ENCODE results near the gene CLSTN2.
"Not testable (repeated sequence)": the region's sequence is repeated elsewhere in the genome, so short reads cannot be mapped to it uniquely, and the experiment has no call there.

Gene CLSTN2

DNA sequence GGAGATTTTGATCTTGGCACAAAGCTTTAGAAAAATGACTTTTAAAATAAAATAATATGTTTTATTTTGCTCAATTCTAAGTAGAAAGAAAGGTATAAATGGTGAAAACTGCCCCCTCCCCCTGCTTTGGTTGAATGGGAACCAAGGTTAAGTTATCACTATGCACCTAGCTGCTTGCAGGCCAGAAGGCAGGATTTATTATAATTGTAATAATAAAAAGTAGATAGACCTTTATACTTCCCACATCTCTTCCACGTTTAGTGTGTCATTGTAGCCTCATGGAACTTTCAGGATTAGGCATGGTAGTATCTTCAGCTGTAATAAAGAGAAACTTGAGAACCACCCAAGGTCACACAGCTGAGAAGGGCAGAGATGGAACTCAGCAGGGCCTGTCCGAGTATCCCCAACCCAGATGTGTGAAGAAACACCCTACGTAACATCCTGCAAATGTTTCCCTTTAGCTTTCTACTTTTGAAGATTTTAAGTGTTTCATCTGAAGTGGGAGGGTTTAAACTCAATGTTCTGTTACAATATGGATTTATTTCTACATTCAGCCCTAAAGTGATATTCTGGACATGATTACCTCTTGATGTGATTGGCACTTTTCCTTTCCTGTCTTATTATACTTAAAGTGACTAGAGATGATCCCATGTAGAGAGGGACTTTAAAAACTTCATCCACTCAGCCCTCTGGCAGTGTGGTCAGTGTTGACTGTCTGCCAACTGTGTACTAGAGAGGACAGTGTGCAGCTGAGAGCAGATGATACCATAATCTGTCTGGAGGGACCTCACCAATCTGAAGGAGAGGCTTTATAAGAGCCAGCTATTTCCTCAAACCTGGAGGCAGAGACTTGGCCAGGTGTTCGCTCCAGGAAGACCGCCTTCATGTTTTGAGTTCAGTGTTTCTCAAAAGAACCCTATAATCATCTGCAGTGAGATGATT is 460.4 kb downstream of the CLSTN2 start:
- no peak for DNase-seq

DNA sequence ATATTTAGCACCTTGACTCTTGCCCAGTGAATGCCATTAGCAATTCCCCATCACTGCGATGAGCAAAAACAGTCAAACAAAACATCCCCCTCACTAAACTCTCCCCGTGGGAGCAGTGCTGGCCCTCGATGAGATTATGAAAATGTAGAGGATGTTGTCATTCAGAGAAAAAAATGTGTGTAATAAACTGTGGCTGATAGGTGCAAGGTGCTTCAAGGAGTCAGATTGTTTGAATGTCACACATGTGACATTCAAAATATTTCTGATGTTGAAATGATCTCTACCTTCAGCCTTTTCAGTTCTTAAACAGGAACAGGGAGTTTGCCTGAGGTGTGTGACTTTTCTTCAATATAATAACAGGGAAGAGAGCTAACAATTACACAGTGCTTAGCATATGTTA is 461.1 kb downstream of the CLSTN2 start:
- DNase-seq, result no peak

DNA sequence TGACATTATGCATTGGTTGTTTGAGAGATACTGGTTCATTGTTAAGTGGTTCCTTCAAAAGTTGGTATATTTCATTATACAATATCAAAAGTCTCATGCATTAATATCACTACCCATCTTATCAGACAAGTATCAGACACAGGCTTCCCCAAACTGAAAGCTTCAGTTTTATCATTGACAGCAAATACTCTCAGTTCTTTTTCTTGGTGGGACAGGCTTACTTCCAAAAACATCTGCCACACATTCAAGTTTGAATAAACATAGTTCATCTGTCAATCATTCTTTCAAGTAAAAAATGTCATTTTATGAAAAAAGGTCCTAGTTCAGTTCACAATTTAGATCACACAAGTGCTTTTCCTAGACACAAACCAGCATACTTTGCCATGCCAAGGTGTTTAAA is 462.9 kb downstream of the CLSTN2 start:
- DNase-seq, result no peak

DNA sequence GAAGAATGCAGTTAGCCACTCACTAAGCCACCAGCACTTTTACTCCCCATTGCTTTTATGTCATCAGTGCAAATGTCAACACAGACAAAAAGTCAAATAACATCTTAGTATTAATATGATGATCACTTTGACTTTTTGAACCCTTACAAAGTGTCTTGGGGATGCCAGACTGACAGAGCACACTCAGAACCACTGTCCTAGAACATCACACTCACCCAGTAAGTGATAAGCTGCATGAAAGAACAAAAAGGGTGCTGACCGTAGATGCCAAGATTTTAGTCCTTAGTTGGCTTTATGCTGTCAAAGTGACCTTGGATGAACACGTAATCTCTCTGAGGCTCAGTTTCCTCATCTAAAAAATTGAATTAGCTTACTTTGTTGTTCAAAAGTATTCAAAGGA is 463.4 kb downstream of the CLSTN2 start:
- DNase-seq, result no peak

DNA sequence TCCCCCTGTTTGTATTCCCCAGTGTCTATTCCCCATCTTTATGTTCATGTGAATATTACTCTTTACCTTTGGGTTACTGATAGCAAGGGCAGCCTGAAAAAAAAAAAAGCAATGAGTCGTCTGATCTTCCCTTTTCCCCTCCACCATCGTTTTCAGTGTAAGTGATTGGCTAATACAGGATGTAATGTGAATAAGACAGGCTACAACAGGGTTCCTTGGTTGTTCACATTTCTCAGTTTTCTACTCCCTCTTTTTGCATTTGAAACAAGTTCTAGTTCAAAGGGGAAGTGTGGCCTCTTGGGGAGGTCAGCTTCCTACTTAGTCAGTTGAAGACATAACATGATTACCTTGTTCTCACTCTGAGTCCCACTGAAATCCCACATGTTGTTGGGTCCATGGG is 464.9 kb downstream of the CLSTN2 start:
- DNase-seq, result no peak

DNA sequence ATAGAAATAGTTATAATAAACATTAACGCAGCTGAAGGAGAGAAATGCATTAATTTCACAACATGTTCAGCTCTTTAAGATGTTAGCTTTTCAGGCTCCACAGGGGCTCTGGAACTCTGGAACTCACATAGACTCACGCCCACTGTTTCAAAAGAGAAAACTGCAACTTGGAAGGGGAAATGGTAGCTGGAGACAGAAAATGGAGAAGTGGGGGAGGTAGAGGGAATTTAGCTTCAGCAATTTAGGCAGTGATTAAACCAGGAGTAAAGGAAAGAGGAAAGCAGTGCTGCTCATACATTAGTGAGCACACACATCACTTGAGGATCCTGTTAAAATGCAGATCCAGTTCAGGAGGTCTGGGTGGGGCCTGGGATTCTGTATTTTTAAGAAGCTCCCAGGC is 468.1 kb downstream of the CLSTN2 start:
- DNase-seq, result no peak

DNA sequence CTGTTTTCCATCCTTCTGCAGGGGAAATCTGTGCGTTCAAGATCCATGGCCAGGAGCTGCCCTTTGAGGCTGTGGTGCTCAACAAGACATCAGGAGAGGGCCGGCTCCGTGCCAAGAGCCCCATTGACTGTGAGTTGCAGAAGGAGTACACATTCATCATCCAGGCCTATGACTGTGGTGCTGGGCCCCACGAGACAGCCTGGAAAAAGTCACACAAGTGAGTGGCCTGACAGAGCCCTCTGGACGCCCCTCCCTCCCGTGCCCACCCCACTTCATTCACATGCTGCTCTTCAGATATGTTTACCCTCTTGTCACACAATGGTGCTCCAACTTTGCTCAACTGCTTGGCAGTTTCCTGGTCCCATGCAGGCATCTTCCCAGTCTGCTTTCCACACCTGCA is 468.6 kb downstream of the CLSTN2 start:
- no peak for DNase-seq

DNA sequence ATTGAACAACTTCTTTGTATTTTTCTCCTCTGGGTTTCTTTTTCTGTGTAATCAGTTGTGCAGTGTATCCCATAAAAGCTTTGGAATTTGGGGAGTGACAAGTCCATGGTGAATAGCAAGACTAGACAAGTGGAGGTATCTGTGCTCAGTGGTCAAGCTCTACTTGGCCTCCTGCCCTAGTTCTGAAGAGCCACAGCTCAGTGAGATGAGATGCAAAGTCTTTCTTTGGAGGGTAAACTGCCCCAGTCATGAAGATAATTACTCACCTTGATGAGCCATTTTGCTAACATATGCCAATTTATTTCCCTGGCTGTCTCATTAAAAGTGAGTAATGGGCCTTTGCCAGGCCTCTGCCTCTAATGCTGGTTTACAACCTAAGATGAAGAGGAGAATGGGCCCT is 471.7 kb downstream of the CLSTN2 start:
- no peak for DNase-seq

DNA sequence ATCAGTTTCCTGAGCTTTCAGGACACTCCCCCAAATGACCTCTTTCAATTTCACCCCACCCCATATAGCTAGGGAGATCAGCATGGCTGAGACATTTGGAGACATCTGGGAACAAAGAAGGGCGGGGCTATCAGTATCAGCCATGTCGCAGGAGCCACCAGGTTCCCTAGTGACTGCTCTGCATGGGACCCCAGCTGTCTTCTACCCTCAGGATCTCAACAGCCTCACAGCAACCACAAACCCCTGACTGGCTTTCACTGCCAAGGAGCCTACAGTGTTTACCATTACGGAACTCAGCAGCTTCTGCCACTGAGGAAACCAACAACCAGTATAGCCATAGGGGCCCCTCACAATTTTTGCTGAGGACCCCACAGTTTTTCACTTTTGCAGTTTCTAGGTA is 473.3 kb downstream of the CLSTN2 start:
- no peak for DNase-seq

DNA sequence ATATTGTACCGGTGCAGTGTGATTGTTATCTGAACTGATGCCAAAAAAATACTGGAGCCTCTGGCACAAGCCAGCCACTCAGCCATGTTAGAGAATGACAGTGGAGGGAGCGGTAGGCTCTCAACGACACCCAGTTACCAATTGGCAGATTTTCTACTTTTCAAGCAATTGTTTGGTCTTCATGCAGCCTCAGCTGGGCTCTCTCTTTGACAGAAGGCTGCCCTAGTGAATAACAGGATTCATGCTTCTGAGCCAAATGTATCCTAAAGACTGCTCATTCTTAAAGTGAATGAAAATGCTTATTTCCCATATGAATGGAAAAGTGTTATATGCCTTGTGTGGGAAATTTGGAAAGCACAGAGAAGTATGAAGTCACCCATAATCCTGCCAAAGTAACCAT is 481.7 kb downstream of the CLSTN2 start:
- no peak for DNase-seq

DNA sequence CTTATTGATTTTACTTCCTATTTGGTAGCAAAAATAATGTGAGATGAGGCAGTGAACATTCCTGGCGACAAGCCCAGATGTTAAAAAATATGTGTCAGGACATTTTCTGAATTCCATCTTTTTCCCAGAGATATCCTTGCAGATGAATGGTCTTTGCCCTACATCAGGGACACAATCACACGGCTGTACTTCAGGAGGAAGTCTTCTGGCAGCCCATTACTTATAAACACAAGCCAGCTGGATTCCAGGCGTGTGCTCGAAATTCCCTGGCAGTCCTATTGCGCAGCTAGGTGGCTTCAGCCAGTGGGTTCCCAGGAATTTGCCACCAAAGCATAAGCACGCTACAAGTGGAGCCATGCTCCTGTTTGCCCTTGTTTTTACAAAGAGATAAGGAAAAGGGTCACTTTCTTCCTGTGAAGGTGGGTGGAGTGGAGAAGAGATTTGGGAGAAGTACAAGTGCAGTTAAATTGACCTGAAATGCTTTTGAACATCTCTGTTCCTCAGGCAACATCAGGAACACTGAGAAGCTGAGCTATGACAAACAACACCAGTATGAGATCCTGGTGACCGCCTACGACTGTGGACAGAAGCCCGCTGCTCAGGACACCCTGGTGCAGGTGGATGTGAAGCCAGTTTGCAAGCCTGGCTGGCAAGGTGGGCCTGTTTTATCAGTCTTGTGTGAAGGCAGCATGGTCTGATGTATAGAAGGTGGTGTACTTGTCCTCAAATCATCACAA is 485.8 kb downstream of the CLSTN2 start:
- no peak for DNase-seq

DNA sequence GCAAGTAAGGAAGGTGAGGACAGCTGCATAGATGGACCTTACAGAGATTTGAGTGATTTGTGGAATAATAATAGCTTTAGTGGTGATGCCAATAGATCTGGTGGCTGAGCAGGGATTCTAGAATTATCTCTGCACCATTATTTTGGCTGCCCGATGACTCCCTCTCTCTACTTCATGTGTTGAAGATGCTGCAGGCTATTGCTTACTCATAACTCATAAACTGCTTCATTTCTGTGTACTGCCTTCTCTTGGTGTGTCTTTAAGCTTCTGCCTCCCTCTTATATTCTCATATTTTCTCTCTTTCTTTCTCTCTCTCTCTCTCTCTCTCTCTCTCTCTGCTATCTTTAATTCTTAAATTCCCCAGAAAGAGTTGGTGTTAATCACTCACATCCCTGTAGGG is 486.9 kb downstream of the CLSTN2 start:
- DNase-seq, result no peak

DNA sequence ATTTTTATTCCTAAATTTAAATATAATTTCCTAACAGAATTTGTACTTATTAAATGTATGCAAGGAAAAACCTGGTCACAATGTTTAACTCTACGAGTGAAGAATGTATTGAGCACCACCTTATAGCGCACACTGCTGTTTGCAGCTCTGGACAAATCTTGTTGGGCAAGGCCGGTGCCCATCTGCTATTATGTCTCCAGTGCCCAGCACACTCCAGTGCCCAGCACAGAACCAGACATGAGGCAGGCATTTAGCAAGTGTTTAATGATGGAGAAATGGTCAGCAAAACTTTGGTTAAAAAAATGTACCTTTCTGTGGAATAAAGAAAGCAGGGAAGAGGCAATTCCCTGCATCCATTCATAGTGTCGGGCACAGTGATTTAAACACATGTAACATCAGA is 488.2 kb downstream of the CLSTN2 start:
- no peak for DNase-seq

DNA sequence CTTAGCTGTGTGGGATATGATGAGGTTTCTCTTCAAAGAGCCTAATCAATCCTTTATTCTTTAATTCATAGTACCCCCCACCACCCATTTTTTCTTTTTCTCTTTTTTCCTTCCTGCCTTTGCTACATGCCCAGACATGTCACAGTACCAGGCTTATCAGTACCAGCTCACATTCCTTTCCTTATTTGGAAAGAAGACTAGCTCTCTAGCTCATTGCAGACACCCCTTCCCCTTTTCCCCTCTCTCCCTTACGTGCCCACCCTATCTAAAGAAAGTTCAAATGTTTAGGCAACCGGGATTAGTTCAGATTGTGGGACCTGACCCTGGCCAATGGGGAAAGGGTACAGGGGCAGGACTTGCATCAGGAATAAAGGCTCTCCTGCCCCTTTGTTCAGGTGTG is 488.6 kb downstream of the CLSTN2 start:
- not testable (repeated sequence) for DNase-seq

DNA sequence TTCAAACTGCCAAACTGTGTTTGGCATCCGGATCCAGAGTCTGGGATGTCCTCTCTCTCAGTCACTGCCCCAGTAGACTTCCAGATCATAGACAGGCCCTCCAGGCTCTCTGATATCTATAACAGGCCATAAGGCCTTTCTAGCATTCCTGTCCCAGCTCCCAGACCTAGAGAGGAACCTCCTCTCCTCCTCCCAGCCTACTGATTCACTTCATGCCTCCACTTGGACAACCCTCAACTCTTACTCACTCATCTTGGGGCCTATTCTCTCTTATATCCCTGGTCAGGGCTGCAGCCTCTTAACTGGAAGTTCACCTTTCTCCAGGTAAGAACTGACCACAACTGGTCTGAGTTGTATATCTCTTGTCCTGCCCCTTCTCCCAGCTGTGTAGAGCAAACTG is 489.2 kb downstream of the CLSTN2 start:
- DNase-seq, result no peak

DNA sequence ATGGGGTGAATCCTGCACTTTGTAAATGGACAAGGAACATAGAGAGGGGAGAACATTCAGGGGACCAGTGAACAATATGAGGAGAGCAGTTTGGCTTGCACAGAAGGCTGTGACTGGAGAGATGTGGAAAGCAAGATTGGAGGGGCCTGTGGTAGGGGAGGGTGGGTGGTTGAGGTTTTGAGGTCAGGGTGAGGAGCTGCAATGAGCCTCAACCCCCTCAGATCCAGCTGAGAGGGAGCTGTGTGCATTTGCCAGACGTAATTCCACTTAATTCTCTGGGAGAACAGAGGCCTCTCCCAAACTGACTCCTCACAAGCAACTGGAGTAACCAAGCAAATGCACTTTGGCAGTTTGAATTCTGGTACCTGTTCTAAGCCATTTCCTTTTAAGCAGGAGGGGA is 489.7 kb downstream of the CLSTN2 start:
- DNase-seq, result no peak

DNA sequence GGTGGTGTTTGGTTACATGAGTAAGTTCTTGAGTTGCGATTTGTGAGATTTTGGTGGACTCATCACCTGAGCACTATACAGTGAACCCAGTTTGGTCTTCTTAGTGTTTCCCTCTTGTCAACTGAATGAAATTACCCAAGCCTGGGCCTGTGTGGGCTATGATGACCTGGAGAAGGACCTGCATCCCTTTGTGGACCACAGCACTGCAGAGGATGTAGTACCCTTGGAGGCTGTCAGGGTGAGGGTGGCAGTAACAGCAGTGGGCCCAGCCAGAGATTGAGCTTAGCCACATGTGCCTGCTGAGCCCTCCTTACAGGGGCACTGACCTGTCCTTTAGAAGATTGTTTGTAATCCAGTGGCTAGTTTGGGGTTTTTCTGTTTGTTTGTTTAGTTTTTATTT is 492.8 kb downstream of the CLSTN2 start:
- no peak for DNase-seq

DNA sequence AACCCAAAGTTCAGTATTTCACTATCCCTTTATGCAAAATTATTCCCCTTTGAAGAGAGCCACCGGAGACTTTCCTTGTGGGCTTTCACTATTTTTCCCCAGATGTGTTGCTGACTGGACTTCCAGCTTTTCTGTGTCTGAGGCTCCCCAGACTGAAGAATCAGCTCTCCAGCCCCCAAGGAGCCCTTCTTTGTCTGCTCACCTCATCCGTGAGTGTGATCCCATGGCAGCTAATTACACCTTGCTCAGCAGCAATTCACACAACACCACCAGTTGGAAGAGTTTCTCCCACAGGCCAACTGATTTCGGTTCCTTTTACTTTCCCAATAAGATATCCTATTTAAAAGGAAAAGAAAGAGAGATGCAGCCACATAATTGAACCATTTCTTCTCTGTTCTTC is 493.4 kb downstream of the CLSTN2 start:
- no peak for DNase-seq

DNA sequence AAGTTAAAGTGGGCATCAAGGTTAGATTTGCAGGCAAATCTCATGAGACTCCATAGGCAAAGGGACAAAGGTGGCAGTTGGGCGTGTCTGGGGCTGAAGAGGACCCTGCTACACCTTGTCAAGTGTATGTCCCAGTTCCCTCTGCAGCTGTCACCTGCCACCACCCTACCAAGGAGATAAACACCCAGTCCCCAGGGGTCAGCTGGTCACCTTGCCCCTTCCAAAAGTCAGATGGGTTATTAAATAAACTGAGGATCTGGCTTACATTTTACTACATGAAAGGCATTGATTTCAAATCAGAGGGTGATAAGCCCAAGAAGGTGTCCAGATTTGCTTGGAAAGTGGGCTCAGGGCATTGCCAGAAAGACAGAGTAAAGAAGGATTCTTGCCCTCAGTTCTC is 494.8 kb downstream of the CLSTN2 start:
- DNase-seq, result no peak

DNA sequence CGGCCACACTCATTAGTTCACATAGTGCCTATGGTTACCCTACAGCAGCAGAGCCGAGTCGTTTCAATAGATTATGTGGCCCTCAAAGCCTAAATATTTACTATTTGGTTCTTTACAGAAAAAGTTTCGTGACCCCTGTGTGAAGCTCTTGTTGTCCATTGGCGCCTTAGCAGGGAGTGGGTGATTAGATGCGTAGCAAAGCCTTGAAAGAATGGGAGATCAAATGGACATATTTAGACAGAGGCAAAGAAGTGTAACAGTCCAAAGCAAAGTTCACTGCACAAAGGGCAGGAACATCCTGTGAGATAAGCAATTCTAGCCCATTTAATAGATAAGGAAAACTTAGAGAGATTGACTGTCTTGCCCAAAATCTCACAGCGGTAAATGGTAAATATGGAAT is 495.5 kb downstream of the CLSTN2 start:
- no peak for DNase-seq

DNA sequence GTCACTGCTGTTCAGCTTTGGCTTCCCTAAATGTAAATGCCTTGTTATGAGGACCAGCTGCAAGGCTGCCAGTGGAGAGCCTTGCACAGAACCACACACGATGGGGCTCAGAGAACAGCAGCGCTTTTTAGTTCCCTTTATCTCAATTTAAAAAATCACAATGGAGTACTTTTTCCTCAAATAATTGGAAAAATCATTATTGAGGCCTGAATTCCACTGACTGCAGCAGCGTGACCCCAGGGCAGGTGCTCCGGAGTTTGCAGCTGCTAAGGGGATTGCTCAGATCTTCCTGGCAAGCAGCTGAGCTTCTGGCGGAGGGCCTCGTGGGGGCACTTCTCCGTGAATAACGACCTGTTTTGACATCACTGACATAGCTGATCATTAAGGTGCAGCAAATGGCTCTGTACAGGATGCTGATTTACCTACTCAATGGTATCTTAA is 497.3 kb downstream of the CLSTN2 start:
- DNase-seq, result no peak

DNA sequence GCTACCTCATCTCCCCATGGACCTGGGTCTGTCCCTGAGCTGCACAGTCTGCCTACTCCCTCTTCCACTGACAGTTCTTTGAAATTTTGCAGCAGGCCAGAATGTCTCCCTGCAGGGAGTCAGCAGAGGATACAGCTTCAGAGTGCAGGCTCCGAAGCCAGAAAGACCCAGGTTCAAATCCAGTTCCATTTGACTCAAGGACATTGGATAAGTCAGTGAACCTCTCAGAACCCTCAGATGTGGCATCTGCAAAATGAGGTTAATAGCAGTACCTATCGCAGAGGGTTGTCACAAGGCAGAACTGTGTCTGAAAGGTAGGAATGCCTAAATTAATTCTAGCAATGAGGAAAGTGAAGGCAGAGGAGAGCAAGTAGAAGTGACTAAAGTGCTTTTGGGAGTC is 498.4 kb downstream of the CLSTN2 start:
- DNase-seq, result no peak

DNA sequence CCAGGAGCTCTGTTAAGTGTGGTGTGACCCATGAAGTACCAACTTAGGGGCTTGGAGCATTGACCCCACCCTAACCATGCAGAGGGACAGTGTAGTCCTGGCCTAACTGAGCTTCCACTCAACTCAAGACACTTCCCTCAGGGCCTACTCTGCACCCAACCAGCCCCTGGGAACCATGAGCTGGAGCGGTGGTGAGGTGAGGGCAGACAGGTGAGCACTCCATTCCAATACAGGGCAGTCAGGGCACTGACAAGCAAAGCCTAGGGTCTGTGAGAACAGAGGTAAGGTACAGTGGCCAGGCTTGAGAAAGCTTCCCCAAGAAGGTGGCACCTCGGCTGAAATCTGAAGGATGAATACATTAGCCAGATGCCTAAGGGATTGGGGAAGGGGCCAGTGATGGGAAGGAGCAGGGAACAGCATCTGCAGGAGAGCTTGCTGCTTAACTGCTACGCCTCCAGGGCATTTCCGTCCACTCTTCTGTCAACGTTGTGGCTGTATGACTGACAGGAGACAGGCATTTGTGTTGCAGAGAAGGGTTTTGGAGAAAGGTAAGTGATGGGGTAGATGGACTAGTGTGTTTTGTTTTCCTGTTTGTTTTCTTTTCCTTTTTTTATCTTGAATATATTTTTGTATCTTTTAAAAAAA is 499.4 kb downstream of the CLSTN2 start:
- no peak for DNase-seq

DNA sequence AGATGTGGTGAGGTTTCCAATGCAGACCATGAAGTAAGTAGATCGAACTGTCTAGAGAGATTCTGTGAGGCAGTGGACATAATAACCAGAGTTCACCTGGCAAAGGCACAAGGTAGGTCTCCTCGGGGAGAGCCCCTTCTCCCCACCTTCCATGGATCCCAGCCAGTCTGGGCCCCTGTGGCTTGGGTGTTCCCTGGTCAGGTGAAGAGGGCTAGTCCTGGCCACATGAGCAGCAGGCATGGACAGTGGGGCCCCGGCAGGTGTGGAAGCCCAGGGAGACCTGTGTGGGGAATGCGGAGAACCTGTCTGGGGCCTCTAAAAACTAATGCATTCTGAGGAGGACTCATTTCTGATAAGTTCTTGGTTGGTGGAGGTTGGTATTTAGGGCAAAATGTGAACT is 501.4 kb downstream of the CLSTN2 start:
- no peak for DNase-seq

All from CD4-positive, alpha-beta T cell treated with Interleukin-12 subunit alpha and Interleukin-12 subunit beta, for 1 hour (primary cell).